ENCODE results near the gene RASGRF2.

Gene RASGRF2

DNA sequence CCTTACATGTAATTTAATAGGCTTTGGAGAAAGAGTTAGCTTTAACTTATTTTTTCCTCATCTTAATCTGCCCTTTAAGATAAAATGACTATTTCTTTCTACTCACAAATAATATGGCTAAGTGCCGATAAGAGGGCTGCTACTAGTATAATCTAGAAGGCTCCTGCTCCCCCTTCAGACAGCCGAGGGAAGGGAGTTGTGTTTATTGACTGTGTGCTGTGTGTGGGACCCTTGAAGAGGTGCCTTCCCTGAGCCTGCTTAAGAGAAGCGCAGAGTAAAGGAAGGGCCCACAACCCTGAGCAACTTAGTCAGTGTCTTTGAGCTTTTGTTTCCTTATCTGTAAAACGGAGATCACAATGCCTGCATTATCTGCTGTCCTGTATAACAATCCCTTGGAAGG, 244.9 kb downstream of the RASGRF2 start:
- H3K4me3 ChIP-seq (ENCODE audit: low read length in 2 of 2) = no peak overlapping the region
- H3K4me1 ChIP-seq (ENCODE audit: control insufficient read depth, insufficient read depth, low read length) = no peaks in the 10 kb centered on the region
- no peak overlapping the region for H3K27ac ChIP-seq (ENCODE audit: low read length)
- H3K9ac ChIP-seq (ENCODE audit: low read length in 2 of 2) = no peak overlapping the region
- H3K27me3 ChIP-seq (ENCODE audit: control insufficient read depth in 1 of 2, insufficient read depth in 2 of 2, low read length in 2 of 2) = no peaks in the 10 kb centered on the region
- H3K9me3 ChIP-seq (ENCODE audit: control insufficient read depth in 2 of 2, low read length in 2 of 2) = no peaks in the 10 kb centered on the region
- no peaks in the 10 kb centered on the region for H3K36me3 ChIP-seq (ENCODE audit: control insufficient read depth in 2 of 2, insufficient read depth in 2 of 2, low read length in 2 of 2)

DNA sequence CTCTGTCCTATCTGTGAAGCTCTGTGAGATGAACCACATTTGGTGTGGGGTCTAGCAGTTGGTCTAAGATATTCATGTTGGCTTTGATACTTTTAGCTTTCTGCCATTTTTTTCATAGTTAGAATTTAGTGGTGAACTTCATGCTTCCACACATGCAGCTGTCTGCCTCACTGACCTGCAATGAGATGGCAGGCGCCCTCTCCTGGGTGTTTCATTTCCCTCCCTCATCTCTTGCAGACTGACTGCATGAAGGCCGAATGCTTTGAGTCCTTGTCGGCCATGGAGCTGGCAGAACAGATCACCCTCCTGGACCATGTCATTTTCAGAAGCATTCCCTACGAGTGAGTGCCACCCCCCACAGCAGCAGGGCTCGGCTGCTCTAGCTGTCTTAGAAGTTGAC, 246.8 kb downstream of the RASGRF2 start:
- no peaks in the 10 kb centered on the region for H3K4me1 ChIP-seq (ENCODE audit: control insufficient read depth, insufficient read depth, low read length)
- no peaks in the 10 kb centered on the region for H3K9me3 ChIP-seq (ENCODE audit: control insufficient read depth in 2 of 2, low read length in 2 of 2)
- no peaks in the 10 kb centered on the region for H3K36me3 ChIP-seq (ENCODE audit: control insufficient read depth in 2 of 2, insufficient read depth in 2 of 2, low read length in 2 of 2)
- H3K27me3 ChIP-seq (ENCODE audit: control insufficient read depth in 1 of 2, insufficient read depth in 2 of 2, low read length in 2 of 2) = no peaks in the 10 kb centered on the region
- H3K27ac ChIP-seq (ENCODE audit: low read length) = no peak overlapping the region
- no peak overlapping the region for H3K4me3 ChIP-seq (ENCODE audit: low read length in 2 of 2)
- H3K9ac ChIP-seq (ENCODE audit: low read length in 2 of 2) = no peak overlapping the region

DNA sequence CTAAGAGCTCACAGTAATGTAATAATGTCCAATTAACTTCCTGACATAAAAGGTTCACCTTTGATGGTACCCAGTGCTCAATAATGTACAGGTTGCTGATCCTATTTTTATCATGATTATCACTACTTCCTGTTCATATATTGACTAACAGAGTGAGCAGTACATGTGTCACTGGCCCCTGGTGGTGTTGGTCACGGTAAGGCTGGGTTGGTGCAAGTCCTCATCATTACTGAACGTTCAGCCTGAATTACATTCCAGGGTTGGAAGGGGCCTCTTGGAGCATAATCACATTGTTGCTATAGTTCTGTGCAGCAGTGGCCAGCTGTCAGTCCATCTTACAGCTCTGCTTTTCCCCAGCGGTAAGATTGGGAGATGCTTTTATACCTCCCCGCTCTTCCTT, 248.7 kb downstream of the RASGRF2 start:
- no peaks in the 10 kb centered on the region for H3K9me3 ChIP-seq (ENCODE audit: control insufficient read depth in 2 of 2, low read length in 2 of 2)
- H3K4me3 ChIP-seq (ENCODE audit: low read length in 2 of 2) = no peak overlapping the region
- no peak overlapping the region for H3K27ac ChIP-seq (ENCODE audit: low read length)
- no peaks in the 10 kb centered on the region for H3K36me3 ChIP-seq (ENCODE audit: control insufficient read depth in 2 of 2, insufficient read depth in 2 of 2, low read length in 2 of 2)
- no peak overlapping the region for H3K9ac ChIP-seq (ENCODE audit: low read length in 2 of 2)
- no peaks in the 10 kb centered on the region for H3K4me1 ChIP-seq (ENCODE audit: control insufficient read depth, insufficient read depth, low read length)
- no peaks in the 10 kb centered on the region for H3K27me3 ChIP-seq (ENCODE audit: control insufficient read depth in 1 of 2, insufficient read depth in 2 of 2, low read length in 2 of 2)

DNA sequence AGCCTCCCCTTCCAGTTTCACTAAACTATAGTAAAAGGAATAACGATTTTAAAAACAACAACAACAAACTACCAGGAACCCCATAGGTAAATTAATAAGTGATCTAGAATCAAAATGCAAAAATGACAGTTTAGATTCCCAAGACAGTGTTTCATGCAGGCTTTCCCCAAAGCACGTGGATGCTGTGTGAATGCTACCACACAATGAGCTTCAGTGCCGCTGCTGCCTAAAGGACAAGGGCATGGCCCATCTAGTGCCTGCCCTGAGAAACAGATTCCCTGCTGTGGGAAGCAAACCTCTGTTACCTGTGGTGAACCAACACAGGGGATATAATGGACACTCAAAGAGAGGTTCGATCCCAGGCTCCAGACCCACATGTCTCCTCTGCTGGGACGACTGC, 249.2 kb downstream of the RASGRF2 start:
- H3K4me3 ChIP-seq (ENCODE audit: low read length in 2 of 2) = no peak overlapping the region
- no peaks in the 10 kb centered on the region for H3K4me1 ChIP-seq (ENCODE audit: control insufficient read depth, insufficient read depth, low read length)
- no peaks in the 10 kb centered on the region for H3K9me3 ChIP-seq (ENCODE audit: control insufficient read depth in 2 of 2, low read length in 2 of 2)
- H3K9ac ChIP-seq (ENCODE audit: low read length in 2 of 2) = no peak overlapping the region
- H3K36me3 ChIP-seq (ENCODE audit: control insufficient read depth in 2 of 2, insufficient read depth in 2 of 2, low read length in 2 of 2) = no peaks in the 10 kb centered on the region
- no peaks in the 10 kb centered on the region for H3K27me3 ChIP-seq (ENCODE audit: control insufficient read depth in 1 of 2, insufficient read depth in 2 of 2, low read length in 2 of 2)
- H3K27ac ChIP-seq (ENCODE audit: low read length) = no peak overlapping the region

DNA sequence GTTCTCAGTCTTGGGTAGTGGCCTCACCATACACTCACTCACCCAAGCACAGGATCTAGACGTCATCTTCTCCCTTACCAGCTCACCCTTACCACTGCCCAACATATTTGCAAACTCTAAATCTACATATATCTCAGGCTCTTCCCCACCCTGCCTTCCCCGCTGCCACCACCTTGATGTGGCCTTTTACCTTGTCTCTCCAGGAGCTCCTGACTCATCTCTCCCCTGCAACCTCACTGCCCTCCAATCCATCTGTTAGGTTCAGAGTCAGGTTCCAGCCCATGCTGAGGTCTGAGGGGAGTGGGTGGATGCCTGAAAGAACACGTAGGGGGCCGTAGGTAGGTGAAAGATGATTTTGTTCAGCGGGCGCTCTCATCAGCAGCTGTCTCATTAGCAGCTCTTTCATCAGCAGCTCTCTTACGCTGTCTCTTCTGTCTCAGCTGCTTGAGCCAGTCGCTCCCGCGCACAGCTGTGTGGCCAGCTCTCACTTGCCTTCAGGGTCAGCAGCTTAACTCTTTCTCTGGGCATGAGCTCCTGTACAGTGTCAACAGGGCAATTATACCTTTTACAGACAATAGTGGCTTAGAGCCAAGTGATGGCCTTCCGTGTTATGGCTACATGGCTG, 249.8 kb downstream of the RASGRF2 start:
- H3K9ac ChIP-seq (ENCODE audit: low read length in 2 of 2) = no peak overlapping the region
- H3K4me3 ChIP-seq (ENCODE audit: low read length in 2 of 2) = no peak overlapping the region
- no peaks in the 10 kb centered on the region for H3K36me3 ChIP-seq (ENCODE audit: control insufficient read depth in 2 of 2, insufficient read depth in 2 of 2, low read length in 2 of 2)
- no peaks in the 10 kb centered on the region for H3K27me3 ChIP-seq (ENCODE audit: control insufficient read depth in 1 of 2, insufficient read depth in 2 of 2, low read length in 2 of 2)
- no peaks in the 10 kb centered on the region for H3K9me3 ChIP-seq (ENCODE audit: control insufficient read depth in 2 of 2, low read length in 2 of 2)
- no peaks in the 10 kb centered on the region for H3K4me1 ChIP-seq (ENCODE audit: control insufficient read depth, insufficient read depth, low read length)
- no peak overlapping the region for H3K27ac ChIP-seq (ENCODE audit: low read length)

DNA sequence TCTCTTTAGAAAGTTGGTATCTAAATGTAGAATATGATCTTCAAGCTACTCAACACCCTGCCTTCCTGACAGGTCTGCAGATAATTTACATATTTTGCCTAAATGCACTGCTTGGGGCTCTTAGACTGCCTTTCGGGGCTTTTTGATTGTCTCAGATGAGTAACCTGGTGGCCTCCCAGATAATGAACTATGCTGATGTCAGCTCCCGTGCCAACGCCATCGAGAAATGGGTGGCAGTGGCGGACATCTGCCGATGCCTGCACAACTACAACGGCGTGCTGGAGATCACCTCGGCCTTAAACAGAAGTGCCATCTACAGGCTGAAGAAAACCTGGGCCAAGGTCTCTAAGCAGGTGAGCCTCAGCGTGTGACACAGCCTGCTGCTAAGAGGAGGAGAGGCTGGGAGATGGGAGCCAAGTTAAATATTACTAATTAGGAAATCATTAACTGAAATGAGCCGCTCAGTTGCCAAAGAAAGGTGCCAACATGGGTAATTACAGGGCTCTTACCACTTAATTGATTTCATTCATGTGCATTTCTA, 252.1 kb downstream of the RASGRF2 start:
- Histone ChIP-seq H3K9ac (ENCODE audit: low read length in 2 of 2) (no peak overlapping the region), H3K4me1 (ENCODE audit: control insufficient read depth, insufficient read depth, low read length) (no peaks in the 10 kb centered on the region), H3K27ac (ENCODE audit: low read length) (no peak overlapping the region), H3K27me3 (ENCODE audit: control insufficient read depth in 1 of 2, insufficient read depth in 2 of 2, low read length in 2 of 2) (no peaks in the 10 kb centered on the region), H3K4me3 (ENCODE audit: low read length in 2 of 2) (no peak overlapping the region), H3K9me3 (ENCODE audit: control insufficient read depth in 2 of 2, low read length in 2 of 2) (no peaks in the 10 kb centered on the region), H3K36me3 (ENCODE audit: control insufficient read depth in 2 of 2, insufficient read depth in 2 of 2, low read length in 2 of 2) (no peaks in the 10 kb centered on the region)

DNA sequence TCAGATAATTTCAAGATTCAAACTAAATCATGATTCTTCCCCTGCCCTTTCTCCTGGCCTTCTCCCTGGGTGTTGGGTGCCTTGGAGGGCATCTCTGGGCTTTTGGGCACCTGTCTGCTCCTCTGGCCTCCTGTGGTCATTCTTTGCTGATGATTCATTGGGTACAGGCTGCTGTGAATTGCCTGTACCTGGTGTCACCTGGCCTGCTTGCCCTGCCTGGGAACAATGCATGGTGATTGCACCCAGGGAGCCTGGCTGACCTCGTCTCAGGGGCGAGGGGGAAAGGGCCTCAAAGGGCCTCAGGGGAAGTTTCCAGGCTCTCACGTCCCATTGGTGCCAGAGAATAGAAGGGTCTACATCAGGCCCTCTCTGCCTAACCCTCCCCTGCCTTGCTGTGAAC, 252.9 kb downstream of the RASGRF2 start:
- Histone ChIP-seq H3K9me3 (ENCODE audit: control insufficient read depth in 2 of 2, low read length in 2 of 2) (no peaks in the 10 kb centered on the region), H3K4me1 (ENCODE audit: control insufficient read depth, insufficient read depth, low read length) (no peaks in the 10 kb centered on the region), H3K9ac (ENCODE audit: low read length in 2 of 2) (no peak overlapping the region), H3K27ac (ENCODE audit: low read length) (no peak overlapping the region), H3K27me3 (ENCODE audit: control insufficient read depth in 1 of 2, insufficient read depth in 2 of 2, low read length in 2 of 2) (no peaks in the 10 kb centered on the region), H3K4me3 (ENCODE audit: low read length in 2 of 2) (no peak overlapping the region), H3K36me3 (ENCODE audit: control insufficient read depth in 2 of 2, insufficient read depth in 2 of 2, low read length in 2 of 2) (no peaks in the 10 kb centered on the region)

DNA sequence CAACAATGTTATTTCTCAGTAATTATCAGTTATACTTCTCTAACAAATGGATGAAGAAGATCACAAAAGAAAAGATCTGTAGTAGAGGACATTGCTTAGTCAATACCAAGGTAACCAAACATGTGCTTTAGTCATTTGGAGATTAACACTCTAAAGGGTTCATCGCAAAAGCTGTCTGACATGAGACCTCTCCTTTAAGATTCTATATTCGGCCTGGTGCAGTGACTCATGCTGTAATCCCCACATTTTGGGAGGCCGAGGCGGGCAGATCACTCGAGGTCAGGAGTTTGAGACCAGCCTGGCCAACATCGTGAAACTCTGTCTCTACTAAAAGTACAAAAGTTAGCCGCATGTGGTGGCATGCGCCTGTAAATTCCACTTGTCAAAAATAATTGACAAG, 254.7 kb downstream of the RASGRF2 start:
- Histone ChIP-seq H3K4me1 (ENCODE audit: control insufficient read depth, insufficient read depth, low read length) (no peaks in the 10 kb centered on the region), H3K27ac (ENCODE audit: low read length) (no peak overlapping the region), H3K9ac (ENCODE audit: low read length in 2 of 2) (no peak overlapping the region), H3K36me3 (ENCODE audit: control insufficient read depth in 2 of 2, insufficient read depth in 2 of 2, low read length in 2 of 2) (no peaks in the 10 kb centered on the region), H3K27me3 (ENCODE audit: control insufficient read depth in 1 of 2, insufficient read depth in 2 of 2, low read length in 2 of 2) (no peaks in the 10 kb centered on the region), H3K9me3 (ENCODE audit: control insufficient read depth in 2 of 2, low read length in 2 of 2) (no peaks in the 10 kb centered on the region), H3K4me3 (ENCODE audit: low read length in 2 of 2) (no peak overlapping the region)

DNA sequence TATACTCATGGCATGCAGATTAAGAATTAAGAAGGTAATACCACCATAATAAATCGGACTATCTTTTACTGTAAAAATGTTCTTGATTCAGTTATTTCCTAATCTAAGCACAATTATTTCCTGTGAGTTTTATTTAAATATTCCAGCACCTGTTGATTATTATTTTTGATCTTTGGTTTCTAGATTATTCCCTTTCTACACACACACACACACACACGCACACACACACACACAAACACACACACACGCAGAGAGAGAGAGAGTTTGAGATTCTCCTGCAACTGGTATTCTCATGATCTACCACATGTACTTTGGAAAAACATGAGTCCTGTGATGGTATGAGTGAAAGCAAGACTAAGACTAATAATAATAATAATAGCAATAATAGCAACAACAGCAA, 256.0 kb downstream of the RASGRF2 start:
- Histone ChIP-seq H3K4me1 (ENCODE audit: control insufficient read depth, insufficient read depth, low read length) (no peaks in the 10 kb centered on the region), H3K27me3 (ENCODE audit: control insufficient read depth in 1 of 2, insufficient read depth in 2 of 2, low read length in 2 of 2) (no peaks in the 10 kb centered on the region), H3K9me3 (ENCODE audit: control insufficient read depth in 2 of 2, low read length in 2 of 2) (no peaks in the 10 kb centered on the region), H3K4me3 (ENCODE audit: low read length in 2 of 2) (no peak overlapping the region), H3K36me3 (ENCODE audit: control insufficient read depth in 2 of 2, insufficient read depth in 2 of 2, low read length in 2 of 2) (no peaks in the 10 kb centered on the region), H3K27ac (ENCODE audit: low read length) (no peak overlapping the region), H3K9ac (ENCODE audit: low read length in 2 of 2) (no peak overlapping the region)

DNA sequence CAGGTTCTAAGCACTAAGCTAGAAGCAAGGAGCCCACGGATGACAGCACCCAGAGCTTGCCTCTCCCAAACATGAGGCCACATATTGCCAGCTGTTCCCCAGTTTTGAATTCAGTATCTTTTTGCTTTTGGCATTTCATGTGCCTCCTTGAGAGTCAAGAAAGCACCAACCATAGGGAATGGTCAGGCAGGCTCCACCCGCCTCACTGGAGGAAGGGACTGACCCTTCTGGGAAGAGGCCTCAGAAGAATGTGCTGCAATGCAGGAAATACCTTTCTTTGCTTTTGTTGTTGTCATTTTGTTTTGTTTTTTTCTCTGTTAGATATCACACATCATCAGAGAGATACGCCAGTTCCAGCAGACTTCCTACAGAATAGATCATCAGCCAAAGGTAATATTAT, 259.2 kb downstream of the RASGRF2 start:
- Histone ChIP-seq H3K36me3 (ENCODE audit: control insufficient read depth in 2 of 2, insufficient read depth in 2 of 2, low read length in 2 of 2) (no peaks in the 10 kb centered on the region), H3K27ac (ENCODE audit: low read length) (no peak overlapping the region), H3K27me3 (ENCODE audit: control insufficient read depth in 1 of 2, insufficient read depth in 2 of 2, low read length in 2 of 2) (no peaks in the 10 kb centered on the region), H3K9me3 (ENCODE audit: control insufficient read depth in 2 of 2, low read length in 2 of 2) (no peaks in the 10 kb centered on the region), H3K4me1 (ENCODE audit: control insufficient read depth, insufficient read depth, low read length) (no peaks in the 10 kb centered on the region), H3K9ac (ENCODE audit: low read length in 2 of 2) (no peak overlapping the region), H3K4me3 (ENCODE audit: low read length in 2 of 2) (no peak overlapping the region)

DNA sequence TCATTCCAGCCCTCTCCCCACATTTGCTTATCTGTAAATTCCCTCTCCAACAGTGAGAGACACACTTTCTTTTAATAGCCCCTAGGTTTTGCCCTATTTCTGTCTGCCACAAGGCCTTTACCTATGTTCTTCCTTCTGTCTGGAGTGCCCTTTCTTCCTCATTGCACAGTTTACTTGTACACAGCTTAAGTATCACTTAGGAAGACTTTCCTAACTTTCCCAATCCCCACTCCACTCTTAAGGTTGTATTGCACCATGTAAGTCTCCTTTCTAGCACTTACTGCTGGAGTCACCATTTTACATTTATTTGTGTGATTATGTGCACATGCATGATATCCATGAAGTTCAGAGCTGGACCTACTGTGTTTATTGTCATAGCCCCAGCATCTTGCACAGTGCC, 262.1 kb downstream of the RASGRF2 start:
- Histone ChIP-seq H3K9me3 (ENCODE audit: control insufficient read depth in 2 of 2, low read length in 2 of 2) (no peaks in the 10 kb centered on the region), H3K9ac (ENCODE audit: low read length in 2 of 2) (no peak overlapping the region), H3K36me3 (ENCODE audit: control insufficient read depth in 2 of 2, insufficient read depth in 2 of 2, low read length in 2 of 2) (no peaks in the 10 kb centered on the region), H3K4me1 (ENCODE audit: control insufficient read depth, insufficient read depth, low read length) (no peaks in the 10 kb centered on the region), H3K4me3 (ENCODE audit: low read length in 2 of 2) (no peak overlapping the region), H3K27me3 (ENCODE audit: control insufficient read depth in 1 of 2, insufficient read depth in 2 of 2, low read length in 2 of 2) (no peaks in the 10 kb centered on the region), H3K27ac (ENCODE audit: low read length) (no peak overlapping the region)

Data from stomach smooth muscle (tissue), 2 donors.